ENCODE data around the gene MGMT.

Gene MGMT

DNA sequence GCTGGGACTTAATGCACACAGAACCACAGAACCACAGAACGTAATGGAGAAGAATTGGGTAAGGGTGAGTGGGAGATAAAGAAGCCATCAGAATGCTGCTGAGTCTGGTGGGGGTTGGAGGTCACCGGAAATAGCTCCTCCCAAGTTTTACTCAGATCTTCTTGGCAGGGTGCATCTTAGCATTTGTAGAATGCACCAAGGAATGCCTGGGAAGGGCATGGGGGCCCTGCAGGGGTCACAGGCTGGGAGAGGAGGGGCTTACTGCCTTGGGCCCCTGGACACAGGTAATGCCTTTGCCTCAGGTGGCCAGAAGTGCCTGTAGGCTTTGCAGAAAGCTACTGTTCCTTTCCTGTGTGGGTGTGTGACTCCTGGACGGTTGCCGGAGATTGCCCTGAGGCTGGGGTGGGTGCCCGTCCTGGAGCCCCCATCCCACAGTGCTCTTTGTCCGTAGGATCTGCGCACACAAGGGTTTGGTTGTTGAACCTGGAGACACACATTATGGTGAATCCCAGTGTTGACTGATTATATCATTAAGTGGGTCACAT, 55.1 kb downstream of the MGMT start:
- DNase-seq, result no peak

DNA sequence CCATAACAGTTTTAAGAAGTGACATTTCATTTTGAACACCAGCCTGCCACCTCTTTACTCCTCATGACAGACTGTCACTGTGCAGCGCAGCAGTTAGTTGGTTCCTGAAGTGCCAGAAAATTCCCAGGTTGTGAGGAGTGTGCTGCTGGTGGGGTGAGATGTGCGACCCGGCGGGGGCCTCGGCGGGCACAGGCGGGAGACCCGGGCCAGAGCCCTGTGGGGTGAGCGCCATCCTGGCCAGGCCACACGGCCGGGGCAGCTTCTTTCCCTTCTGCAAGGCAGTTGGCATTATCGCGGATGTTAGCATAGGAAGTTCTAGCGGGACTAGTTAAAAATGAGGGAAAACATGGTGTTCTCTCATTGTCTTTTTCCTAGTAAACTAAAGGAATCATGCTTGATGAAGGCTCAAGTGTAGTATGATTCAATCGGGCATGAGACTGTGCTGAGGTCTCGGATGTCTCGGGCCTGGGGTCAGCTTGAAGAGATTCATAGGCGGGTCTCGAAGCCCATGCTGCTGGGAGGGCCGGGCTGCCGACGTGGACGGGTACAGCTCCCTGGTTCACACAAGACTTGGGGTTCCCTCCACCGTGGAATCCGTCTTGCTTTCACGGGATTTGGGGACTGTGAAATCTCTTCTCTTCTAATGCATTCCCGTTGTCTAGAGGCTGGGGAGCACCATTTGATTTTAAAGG, 56.1 kb downstream of the MGMT start:
- DNase-seq, result no peak

DNA sequence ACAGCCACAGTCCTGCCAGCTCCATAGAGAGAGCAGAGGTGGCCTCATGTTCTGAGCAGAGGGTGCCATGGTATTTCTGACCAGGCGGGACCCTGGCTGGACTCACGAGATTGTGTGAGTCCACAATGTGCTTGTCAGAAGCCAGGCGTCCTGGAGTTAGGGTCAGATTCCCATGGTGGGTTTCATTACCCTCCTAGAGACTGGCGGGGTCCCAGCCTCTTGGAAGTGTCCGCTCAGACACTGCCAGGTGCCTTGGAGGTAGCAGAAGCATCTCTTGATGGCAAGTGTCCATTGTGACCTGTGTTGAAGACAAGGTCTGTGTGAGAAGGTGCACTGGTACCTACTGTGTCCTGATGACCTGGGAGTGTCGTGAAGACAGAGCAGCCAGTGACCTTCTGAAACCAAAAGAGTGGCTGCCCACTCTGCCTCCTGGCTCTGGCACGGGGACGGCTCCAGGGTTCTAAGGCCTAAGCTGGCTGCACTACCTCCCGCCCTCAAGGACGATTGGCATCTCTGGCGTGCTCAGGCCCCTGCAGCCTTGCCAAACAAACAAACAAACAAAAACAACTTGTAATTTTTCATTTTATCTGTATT, 56.8 kb downstream of the MGMT start:
- no peak for DNase-seq

DNA sequence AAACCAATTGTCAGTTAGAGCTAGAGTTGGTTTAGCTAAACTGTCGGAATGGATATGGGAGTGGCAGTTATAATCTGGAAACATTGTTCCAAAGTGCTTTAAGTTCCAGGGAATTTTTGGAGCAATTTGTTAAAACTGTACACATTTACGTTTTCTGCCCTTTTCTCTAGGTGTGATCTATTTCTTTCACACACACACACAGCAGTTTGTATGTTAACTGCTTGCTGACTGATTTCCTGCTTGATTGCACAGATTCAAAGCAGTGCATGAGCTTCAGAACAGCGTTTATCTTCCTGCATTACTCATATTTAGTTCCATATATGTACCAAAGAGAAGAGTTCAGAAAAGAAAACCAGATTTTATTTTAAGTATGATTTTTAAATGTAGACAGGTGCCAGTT, 57.9 kb downstream of the MGMT start:
- no peak for DNase-seq

DNA sequence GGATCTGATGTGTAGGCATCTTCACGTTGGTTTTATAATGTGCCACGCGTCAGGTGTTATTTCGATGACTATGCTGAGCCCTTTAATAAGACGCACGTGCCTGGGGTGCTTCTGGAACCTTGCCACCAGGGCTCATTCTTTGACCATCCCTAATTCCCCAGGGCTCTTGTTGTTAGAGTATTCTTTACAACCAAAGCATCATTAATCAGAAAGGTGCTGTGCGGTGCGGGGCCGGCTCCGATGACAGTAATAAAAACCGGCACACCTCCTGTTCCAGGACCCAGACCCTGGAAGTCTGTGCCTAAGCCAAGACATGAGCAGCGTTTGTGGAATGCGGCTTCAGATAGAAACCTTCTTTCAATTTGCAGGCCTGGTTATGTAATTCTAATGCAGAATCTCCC, 58.4 kb downstream of the MGMT start:
- no peak for DNase-seq

DNA sequence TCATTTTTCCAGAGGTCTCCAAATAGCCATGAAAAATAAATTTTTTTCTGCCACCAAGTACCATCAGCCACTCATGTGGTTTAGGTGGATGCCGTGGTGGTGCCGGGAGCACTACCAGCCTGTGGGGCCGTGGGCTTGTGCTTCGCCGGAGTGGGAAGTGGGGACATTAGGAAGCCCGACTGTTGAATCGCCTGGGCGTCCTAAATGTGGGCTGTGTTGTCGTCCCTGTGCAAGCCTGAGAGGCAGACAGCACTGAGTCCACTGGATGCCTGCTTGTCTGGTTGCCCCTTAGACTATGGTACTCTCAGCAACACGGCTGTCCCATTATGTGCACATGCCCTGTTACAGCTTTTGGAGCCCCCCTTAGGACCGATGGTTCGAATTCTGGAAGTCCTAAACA, 59.9 kb downstream of the MGMT start:
- DNase-seq, result no peak

DNA sequence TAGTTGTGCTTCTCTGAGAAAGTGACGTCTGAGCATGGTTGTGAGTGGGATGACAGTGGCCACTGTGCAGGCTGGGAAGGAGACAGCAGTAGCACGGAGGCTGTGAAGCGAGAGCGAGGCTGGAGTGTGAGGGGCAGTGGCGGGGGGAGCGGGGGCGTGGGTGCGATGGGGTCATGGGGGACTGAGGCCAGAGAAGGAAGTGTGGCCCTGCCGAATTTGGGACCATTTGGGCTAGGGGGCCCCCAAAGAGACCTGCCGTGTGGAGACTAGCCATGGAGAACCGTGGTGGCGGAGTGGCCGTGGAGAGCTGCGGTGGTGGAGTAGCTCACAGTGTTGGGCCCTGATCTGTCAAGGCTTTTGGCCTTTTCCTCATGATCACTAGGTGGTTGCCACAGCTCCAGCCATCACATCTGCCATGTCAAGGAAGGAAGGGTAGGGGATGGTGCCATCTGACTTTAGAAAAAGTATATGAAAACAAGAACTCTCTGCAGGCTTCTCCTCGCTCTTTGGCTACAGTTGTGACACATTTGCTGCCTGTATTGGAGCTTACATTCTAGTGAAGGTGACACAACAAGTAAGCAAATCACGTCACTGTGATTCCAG, 61.4 kb downstream of the MGMT start:
- DNase-seq, result no peak

DNA sequence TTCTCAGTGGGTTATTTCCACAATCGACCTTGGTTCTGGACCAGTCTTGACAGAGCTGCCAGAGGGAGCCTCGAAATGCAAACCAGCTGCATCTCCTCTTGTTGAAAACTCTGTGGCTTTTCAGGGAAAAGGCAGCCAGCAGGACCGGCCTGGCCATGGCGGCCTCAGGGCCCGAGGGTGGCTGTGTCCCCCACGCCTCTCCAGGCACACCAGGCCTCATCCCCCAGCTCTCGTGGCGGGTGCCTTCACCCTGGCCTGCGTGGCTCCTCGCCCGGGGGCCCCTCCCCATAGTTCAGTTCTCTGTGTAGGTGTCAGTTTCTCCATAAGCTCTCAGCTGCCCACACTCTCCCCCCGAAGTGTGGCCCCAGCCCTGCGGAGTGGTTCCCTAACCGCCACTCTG, 63.5 kb downstream of the MGMT start:
- no peak for DNase-seq

DNA sequence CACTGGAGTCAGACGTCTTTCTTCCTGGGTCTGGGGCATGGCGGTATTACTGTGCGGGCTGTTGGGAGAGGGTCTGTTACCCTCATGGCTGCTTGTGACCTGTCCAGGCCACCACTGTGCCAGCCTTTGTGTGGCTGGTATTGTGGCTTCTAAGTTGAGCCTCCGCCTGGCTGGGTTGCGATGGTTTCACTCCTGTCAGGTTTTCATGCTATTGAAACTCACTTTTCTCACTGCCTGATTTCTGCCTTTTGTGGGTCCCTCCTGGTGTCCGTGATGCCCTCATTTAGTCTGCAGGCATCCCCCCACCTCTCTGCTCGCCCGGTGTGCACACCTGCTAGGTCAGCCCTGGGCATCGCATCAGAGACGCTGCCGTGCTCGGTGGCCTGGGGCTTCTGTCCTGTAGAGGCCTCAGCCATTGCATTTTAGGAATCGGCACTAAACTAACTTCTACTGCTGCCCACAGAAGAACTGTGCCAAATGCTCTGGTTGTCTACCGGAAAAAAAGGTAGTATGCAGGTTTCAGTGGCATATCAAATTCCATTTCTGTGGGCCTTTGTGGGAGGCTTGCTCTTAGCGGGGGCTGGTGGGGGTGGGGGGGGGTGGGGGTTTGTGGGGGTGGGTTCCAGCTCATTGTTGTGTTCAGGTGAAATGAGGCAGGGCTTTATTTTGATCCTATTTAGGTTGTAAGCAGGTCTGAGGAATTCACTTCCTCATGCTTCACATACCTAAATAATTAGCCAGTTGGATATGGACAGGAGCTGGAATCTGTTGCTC, 64.3 kb downstream of the MGMT start:
- no peak for DNase-seq

DNA sequence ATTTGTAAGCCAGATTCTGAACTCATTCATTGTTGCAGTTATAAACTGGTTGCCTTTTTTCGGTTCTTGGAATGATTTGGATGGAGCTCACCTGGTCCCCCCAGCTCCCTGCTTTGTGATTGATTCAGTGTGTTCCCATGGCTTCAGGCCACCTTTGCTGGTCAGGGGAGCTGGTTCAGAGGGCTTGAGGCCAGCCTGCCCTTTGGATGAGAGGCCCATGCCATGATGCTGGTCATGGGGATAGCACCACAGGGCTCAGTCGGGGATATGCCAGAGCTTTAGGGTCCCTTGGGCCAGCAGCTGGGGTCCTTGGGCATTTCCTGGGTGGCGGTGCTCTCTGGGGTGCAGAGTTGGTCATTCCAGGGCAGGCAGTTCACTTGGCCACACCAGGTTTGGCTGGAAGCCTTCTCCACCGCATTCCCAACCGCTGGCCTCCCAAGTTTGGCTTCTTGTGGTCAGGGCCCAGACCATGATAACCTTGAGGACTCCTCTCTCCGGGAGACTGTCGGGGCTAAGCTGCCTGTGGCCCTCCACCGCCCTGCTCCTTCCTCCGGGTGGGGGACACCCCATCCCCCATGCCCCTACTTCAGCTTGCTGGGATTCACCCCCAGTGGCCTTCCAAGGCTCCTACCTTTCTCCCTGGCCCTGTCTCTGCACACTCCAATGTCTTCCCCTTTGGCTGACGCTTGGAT, 65.1 kb downstream of the MGMT start:
- no peak for DNase-seq

DNA sequence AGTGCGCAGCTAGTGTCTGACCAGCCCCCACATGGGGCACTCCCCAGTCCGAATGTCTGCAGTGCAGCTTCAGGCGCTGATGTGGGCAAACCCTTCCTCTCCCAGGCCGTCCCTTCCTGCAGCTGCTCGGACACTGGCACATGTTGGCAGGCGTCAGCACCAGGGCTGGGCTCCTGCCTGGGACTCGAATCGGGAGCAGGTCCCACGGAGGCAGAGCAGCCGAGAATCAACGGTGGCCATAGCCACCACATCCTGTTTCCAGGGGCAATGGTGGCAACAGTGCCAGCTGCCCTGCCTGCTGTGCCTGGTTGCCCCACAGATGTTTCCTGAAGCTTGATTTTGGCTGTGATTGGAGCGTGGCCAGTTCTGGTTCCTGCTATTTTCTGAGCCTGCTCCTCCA, 65.8 kb downstream of the MGMT start:
- no peak for DNase-seq

DNA sequence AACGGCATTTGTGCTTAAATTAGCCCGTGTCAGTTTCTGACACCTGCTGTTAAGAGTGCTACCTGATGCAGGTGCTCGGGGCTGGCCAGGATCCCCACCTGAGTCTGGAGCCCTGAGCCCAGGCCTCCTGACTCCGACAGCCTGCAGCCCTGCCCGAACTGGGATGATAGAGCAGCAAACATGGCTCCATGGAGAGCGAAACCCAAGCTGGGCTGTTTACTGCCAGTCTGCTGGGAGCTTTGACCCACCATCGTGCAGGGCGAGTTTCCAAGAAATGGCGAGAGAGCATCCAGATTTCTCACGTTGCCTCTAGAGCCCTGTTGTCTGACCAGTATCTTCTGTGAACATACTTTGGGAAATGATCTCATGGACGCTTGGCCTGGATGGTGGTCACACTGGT, 66.2 kb downstream of the MGMT start:
- no peak for DNase-seq

DNA sequence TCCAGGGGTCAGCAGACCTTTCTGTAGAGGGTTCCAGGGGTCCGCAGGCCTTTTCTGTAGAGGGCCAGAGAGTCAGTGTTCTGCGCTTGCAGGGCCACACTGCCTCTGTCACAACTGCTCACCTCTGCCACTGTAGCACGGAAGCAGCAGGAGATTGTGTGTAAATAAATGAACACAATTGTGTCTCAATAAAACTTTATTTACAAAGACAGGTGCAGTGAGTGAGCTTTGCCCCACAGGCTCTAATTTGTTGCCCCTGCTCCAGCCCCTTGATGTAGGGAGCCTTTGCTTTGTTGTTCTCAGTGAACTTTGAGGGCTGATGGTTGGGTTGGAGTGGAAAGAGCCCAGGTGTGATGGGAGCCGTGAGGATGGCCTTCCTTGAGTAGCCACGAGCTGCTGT, 67.8 kb downstream of the MGMT start:
- DNase-seq, result no peak

DNA sequence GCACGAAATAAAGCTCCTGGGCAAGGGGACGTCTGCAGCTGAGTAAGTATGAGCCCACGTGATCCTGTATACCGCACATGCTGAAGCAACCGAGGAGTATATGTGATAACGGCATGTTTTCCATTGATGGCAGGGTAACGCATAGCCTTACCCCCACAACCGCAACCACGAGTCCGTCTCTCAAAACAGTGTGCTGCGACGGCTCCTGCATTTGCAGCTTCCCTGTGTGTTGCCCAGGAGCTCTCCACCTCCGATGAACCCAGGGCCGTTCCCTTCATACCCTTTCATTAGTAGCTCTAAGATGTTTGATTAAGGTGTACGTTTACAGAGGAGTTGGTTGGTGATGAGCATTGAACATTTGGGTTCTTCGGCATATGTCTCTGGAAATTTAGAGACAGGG, 69.3 kb downstream of the MGMT start:
- DNase-seq, result no peak

DNA sequence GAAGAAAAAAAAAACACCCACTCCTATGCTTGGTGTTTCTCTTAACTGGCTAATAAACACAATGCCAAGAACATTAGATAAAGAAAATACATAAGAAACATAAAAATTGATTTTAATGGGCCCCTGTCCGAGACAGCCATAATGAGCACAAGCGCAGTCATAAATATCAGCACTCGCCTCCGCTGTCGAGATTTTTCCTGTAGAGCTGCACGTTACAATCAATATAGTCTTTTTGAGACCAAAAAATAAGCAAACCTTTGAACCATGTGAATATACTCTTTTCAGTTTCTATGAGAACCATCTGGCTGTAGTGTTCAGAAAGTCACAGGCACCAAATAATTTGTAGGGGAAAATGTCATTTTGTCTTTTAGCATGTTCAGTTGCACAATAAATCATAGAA, 70.1 kb downstream of the MGMT start:
- no peak for DNase-seq

DNA sequence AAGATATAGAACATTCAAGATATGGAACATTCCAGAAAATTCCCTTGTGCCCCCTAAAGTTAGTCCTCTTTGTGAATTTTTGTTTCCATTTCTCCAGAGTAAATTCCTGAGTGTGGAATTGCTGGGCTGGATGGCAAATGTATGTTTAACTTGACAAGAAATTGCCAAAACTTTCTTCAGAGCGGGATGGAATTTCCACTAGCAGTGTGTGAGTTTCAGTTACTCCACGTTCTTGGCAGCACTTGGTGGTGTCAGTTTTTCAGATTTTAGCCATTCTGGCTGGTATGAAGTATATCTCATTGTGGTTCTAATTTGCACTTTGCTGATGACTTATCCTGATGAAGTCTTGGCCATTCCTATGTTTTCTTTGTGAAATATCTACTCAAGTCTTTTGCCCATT, 71.2 kb downstream of the MGMT start:
- no peak for DNase-seq

DNA sequence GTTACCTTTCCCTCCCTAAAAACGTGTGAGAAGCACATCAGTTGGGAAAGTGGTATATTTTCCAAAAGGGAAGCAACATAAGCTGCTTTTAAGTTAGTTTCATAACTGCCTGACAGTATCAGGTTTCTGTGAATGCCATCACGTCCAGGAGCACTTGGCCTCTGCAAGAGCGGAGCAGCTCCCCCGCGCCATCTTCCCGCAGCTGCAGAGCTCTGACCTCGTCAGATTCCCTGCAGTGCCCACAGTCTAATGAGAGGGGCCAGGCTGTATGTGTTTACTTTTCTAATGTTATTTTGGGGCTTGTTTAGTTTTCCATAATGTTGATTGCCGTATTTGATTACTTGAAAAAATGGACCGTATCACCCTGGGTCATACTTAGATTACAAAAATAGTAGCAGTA, 74.2 kb downstream of the MGMT start:
- no peak for DNase-seq

DNA sequence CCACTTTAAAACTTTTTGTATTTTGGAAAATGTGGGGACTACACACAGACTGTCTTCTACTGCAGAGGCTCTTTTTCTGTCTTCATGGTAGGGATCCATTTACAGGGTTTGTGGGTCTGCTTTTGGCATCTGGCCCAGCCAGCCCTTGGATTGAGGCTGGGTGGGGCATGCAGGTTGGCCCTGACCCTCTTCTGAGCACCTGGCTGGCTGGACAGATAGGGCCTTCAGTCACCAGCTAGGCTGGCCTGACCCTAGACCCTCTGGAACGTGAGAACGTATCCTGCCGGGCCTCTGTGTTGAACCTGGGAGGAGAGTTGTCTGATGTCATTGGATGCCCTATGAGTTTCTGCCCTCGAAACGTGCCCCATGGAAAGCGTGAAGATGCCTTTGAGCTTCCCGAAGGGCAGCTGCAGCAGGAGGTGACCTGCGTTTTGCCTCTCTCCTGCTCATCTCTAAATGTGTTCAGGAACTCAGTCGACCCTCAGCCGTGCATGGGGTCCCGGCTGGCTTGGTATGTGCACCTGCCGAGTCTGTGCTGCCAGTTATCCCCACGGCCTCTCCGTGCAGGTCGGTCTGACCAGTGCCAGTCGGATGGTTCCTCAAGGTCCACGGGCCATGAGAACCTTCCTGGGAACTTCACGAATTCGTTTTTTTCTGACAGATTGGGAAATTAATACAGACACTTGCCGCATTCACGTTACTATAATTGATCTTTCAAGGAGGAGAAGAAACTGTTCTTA, 74.9 kb downstream of the MGMT start:
- DNase-seq, result no peak

DNA sequence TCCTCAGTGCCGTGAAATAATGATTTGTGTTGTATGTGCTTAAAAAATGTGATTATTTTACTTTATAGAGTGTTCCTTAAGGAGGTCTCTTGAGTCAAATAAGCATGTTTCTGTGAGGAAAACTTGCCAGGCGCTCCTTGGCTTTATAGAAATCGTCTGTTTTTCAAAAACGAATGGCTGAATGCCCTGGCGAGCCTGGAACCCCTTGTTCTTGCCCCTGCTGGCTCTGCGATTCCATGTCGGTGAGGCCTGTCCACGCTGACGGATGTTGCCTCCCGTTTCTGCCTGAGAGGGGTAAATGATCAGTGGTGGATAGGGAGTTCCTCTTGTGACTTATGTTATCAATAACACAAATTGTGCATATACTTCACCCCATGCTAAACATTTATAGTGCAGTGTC, 75.5 kb downstream of the MGMT start:
- DNase-seq, result no peak

DNA sequence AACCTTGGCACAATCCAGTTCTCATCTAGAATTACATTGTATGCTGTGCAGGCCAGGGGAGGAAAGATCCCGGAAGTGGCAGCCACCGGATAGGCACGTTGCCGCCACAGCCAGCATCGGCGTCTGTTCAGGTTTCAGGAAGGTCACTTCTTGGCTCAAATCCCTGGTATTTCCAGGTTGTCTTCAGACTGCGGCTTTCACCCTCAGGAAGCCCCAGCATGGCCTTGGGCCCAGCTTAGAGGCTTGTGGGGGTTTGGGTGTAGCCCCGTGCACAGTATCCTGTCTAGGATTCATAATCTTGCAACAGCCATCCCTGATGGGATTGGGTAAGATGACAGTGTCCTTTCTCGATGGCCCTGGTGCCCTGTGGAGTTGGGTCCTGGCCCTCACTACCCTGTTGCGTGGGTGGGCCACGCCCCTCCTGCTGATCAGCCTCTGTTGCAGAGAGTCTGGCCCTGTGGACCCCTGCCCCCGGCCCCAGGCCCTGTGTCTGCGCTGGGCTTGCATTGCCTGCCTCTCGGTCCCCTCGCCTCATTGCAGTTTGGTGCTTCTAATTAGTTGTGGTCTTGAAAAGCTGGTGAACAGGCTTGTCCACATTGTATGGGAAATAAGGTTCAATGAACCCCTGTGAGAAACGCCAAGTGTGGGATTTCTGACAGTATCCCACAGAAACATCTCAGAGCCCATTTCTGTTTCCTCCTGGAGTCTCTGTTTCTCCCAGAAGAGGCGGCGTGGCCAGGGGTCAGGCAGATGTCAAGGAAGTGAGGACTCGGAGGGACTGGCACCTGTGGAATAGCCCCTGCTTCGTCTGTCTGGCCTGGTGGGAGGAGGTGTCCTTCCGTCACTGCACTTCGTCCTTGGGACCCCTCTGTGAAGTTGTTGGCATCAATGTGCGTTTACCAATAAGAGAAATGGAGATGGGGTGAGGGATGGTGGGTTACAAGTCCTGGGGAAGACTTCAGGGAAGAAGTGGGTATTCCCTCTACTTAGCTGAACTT, 77.5 kb downstream of the MGMT start:
- DNase-seq, result no peak

DNA sequence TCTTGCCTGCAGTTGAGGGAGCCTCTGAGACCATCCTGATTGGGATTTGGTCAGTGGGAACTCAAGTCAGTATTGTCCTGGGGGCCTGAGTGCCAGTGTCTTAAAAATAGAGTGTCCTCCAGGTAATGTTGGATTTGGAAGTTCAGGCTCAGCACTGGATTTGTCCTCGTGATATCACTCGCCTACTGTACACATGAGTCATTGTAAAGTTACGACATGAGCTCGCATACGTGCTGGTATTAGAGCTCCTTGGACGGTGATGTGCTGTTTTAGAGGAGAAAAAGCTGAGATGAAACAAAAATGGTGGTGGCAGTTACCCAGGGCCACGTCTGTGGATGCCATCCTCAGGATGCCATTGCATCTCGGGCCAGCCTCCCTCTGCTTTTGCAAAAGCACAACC, 78.2 kb downstream of the MGMT start:
- no peak for DNase-seq
